ENCODE data around the gene SORCS2.

DNA sequence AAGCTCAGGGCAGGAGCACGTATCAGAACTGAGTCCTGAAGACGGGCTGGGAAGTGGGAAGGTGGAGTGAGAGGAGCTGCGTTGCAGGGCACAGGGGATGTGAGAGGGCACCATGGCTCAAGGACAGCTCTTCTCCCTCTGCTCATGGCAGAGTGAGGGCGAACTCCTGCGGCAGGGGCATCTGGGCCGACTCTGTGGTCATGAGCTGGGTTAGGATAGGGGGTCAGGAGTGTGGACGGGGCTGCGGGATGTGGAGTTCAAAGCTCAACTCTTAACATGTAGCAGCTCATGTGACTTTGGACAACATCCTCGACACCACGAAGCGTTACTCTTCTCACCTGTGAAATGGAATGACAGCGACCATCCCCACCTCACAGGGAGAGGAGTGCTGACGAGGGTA, 19.4 kb upstream of the SORCS2 start:
- TF ChIP-seq, protein P1, sequence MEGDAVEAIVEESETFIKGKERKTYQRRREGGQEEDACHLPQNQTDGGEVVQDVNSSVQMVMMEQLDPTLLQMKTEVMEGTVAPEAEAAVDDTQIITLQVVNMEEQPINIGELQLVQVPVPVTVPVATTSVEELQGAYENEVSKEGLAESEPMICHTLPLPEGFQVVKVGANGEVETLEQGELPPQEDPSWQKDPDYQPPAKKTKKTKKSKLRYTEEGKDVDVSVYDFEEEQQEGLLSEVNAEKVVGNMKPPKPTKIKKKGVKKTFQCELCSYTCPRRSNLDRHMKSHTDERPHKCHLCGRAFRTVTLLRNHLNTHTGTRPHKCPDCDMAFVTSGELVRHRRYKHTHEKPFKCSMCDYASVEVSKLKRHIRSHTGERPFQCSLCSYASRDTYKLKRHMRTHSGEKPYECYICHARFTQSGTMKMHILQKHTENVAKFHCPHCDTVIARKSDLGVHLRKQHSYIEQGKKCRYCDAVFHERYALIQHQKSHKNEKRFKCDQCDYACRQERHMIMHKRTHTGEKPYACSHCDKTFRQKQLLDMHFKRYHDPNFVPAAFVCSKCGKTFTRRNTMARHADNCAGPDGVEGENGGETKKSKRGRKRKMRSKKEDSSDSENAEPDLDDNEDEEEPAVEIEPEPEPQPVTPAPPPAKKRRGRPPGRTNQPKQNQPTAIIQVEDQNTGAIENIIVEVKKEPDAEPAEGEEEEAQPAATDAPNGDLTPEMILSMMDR (optimal IDR thresholded peaks at IDR 0.05 in 1 of 3, IDR thresholded peaks at IDR 0.05 in 1 of 3, conservative IDR thresholded peaks at IDR 0.05 in 1 of 3; ENCODE audit: extremely low read depth in 1 of 3, insufficient read depth in 2 of 3, low read length in 3 of 3) = no peak
- no peak for TF ChIP-seq EZH2 (IDR thresholded peaks at IDR 0.05; ENCODE audit: low read length)

All from keratinocyte (primary cell).